Esophagus squamous epithelium (tissue), 4 donors: ENCODE results near the gene NOL4.

ENCODE experiments used
- CTCF ChIP-seq, 6 experiments: fragments of 450-650 bp in 4 of 6; fragments of 200-600 bp in 2 of 6; sonication (generic) in 2 of 6; IDR thresholded peaks; one replicate each; pipeline ENCODE4 v1.5.1; 2016 to 2019; ENCODE audit warnings: antibody characterized with exemption in 6 of 6, mild to moderate bottlenecking in 4 of 6, moderate library complexity in 4 of 6
- POLR2A ChIP-seq, 4 donors: fragments of 450-650 bp; IDR thresholded peaks; one replicate each; pipeline ENCODE4 v1.6.1; 2017; ENCODE audit warnings: antibody characterized with exemption in 4 of 4, mild to moderate bottlenecking in 4 of 4, moderate library complexity in 3 of 4

DNA sequence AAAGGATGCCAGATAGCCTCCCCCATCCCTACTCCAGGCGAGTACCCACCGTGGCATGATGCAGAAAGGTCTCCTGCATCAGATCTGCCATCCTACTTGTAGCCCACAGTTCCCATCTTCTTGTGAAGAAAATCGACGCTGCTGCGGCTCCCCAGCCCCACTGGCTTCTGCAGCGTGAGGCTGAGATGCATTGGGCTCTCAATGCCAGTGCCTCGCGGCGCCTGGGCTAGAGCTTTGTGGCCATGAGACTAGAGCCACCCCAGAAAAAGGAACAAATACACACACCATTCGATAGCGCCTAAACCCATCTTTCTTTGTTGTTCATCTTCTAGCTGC is 2.8 kb downstream of the NOL4 start:
- TF ChIP-seq CTCF (IDR thresholded peaks at IDR 0.05) (no peak), POLR2A (IDR thresholded peaks at IDR 0.05) (no peak)
